NCI-H2081 (cell line): Measurements from ENCODE around the gene PGAM2.

ENCODE experiments used
- DNase-seq, 2 experiments: peaks; one replicate each; lab custom pipeline; 2025; lab: John Stamatoyannopoulos, UW

PGAM2 gene

GRCh38 chr7:44103923-44104859 lies 38.8 kb upstream of the PGAM2 start, which contains the start of gene AEBP1:
Gene AEBP1, plus strand, starts transcription at chr7:44104345. Its CDS starts 321 bp downstream, at chr7:44104666.
- peak in 1 of 2 experiments; percentile 27 for DNase-seq

DNA sequence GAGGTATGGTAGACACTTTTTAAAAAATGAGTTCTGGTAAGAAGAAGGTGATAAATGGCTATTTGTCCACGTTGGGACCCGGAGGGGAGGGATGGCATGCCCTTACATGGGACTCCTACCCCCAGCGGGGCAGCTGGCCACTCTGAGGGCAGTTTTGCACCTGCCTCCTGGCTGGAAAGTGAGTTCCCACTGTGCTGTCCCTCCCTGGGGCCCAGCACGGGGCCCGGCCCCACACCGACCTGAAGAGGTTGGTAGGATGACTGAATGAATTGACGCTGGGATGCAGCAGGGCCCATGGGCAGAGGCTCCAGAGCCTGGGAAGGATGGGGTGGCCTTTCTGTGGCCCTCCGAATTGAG lies 38.2 kb upstream of the PGAM2 start:
- DNase-seq: no peak

GRCh38 chr7:44102846-44103565 lies 37.6 kb upstream of the PGAM2 start:
- no peak for DNase-seq

GRCh38 chr7:44101966-44102845 lies 36.8 kb upstream of the PGAM2 start:
- DNase-seq: no peak

- no peak for DNase-seq
These were observed 36.1 kb upstream of the PGAM2 start for GRCh38 chr7:44101303-44101965.

DNA sequence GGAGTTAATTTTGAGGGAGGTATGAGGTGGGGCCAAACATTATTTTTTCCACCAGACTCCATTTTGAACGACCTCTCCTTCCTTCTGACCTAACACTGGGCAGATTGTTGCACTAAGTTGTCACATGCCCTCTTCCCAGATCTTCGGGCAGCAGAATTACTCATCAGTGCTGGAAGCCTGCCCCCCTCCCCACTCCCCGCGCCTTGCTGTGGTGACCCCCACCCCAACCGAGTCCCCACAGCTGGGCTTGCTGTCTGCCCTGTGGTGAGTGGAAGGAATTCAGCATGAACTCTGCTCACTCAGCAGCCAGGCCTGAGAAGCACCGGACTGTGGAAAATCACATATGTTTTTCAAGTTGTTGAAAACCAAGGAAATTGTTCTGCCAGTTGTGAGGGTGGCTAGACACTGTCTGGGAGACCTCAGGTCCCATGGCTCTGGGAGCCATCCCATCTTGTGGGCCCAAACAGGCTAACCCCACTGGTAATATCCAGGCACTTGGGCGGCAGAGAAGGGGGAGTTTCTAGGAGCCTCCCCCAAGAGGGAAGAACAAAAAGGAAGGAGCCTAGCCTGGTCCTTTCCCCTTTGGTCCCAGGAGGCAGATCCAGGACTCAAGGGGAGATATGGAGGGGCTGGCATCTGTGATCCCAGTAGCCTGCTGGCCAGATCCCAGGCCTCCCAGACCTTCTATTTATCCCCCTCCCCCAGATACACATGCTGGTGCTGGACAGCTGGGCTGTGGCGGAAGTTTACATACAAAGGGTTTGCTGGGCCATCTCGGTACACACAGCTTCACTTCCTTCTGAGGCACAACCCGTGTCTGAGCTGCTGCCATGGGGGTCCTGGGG lies 35.3 kb upstream of the PGAM2 start:
- no peak for DNase-seq

- no peak for DNase-seq
These were observed 34.3 kb upstream of the PGAM2 start for GRCh38 chr7:44099669-44100068.

- DNase-seq: no peak
These were observed 33.0 kb upstream of the PGAM2 start for GRCh38 chr7:44098092-44099068.

DNA sequence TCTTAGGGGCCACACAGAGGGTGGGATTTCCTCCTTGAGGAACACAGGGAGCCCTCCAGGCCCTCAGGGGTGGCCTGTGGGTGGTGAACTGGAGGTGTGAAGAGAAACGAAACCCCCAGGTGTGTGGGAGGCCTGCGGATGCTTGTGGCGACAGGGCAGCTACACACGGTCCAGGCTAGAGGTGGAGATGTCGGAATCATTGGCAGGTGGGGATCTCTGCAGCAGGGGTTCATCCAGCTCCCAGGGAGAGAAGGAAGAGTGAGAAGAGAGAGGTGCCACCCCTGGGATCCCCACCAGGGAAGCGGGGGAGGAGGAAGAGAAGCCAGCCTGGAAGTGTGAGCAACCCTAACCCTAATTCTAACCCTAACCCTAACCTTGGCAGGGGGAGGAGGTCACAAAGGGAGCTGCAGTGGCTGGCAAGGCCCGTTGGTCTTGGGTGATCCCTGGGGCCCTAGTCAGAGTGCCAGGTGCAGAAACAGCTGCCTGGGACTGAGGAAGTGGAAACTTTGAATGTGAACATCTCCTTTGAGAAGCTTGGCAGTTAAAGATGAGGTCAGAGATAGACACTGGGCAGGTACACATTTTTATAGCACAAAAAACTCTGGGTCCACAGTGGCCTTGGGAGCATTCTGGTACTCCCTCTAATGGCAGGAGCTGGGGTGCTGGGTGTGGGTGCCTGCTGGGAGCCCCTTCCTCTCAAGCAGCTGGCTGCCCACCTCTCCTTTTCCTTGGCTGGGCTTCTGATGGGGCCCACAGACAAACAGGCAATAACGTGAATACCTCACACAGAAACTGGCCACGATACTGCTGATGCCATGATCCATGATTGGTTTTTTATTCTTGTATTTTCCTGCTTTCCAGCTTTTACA lies 31.9 kb upstream of the PGAM2 start:
- no peak for DNase-seq

DNA sequence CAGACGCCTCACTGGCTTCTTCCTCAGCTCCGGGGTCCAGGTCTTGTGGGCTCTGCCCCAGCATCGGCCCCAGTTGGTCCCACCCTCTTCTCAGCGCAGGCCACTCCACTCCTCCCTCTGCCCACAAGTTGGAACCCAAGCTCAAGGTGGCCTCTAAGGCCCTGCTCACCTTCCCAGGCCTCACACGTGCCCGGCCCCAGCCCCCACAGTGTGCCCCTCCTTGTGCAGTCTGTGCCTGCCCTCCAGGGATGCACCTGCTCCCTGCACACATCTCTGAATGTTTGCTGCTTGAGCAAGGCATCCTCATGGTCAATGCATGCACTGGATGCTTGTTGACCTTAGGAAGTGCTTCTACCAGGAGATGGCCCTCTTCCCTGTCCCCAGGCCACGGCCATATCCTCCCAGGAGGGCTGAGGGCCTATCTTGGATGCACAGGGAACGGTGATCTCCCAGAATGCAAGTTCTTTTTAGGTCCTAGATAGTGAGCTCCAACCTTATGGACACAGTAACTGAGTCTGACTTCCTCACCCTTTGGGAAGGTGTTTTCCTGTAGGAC lies 31.0 kb upstream of the PGAM2 start:
- no peak for DNase-seq

- DNase-seq: no peak
These were observed 30.4 kb upstream of the PGAM2 start for GRCh38 chr7:44095781-44096180.

GRCh38 chr7:44094883-44095592 lies 29.7 kb upstream of the PGAM2 start:
- DNase-seq: no peak

DNA sequence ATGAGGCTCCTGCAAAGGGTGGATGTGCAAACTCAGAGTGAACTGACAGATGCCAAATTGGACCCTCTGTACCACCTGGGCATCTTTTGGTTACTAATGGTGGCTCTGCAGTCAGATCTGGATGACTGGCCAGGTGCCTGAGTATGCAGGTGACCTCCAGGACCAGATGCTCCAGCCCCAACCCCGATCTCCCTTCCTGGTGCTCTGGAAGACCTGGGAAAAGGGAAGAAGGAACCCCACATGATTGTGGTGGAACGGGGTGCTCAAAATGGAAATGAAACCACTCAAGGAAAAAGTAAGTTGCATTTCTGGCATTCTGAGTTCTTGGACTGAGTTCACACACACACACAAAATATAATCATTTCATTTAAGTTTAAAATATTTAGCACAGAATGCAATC lies 29.0 kb upstream of the PGAM2 start:
- DNase-seq: no peak

GRCh38 chr7:44093102-44093641 lies 27.8 kb upstream of the PGAM2 start:
- no peak for DNase-seq

- no peak for DNase-seq
These were observed 22.8 kb upstream of the PGAM2 start for GRCh38 chr7:44087911-44088838.

DNA sequence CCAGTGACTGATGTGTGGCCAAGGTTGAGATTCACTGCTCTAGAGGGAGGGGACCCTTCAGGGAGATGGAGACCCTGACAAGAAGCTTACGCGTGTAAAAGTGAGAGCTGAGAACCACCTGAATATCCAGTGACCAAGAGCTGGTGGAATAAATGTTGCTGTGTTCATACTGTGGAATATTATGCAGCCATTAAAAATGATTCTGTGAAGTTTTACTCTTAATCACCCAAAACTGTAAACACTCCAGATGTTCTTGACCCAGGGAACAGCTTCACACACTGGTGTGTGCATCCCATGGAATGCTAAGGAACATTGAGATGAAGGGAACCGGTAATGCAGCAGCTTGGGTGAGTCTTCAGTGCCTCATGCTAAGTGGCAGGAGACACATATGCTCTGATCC lies 21.3 kb upstream of the PGAM2 start:
- no peak for DNase-seq
